HG03103 (cell line): ENCODE measurements around the gene ADGRB2.
"Not testable (repeated sequence)": the region's sequence is repeated elsewhere in the genome, so short reads cannot be mapped to it uniquely, and the experiment has no call there.

Experiments
- ATAC-seq: cut with Tn5 transposase; IDR thresholded peaks from one replicate; pipeline ENCODE4 v1.9.1; 2021; ENCODE audit warnings: low read depth; ENCODE audit not compliant: unreplicated experiment

ADGRB2 gene

DNA sequence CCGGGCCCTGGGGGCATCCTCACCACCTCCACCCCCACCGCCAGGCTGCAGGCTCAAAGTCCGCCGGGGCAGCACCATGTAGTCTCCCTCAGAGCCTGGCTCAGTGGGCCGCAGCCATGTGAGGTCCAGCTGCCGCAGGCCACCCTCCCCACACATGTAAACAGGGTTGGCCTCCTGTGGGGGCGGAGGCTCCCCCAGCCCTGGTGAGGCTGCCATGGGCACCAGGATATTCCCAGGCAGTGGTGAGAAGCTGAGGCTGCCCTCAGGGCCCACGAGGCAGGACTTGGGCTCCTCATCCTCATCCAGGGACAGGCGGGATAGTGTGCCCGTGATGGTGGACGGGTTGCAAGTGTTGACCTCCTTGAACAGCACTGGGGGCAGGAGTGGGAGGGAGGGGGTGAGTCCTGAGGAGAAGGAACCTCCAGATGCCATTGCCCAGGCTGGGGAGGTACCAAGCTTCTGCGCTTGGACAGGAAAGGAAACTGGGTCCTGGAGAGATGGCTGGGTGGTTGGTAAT is 33.0 kb downstream of the ADGRB2 start:
- no peak for ATAC-seq

DNA sequence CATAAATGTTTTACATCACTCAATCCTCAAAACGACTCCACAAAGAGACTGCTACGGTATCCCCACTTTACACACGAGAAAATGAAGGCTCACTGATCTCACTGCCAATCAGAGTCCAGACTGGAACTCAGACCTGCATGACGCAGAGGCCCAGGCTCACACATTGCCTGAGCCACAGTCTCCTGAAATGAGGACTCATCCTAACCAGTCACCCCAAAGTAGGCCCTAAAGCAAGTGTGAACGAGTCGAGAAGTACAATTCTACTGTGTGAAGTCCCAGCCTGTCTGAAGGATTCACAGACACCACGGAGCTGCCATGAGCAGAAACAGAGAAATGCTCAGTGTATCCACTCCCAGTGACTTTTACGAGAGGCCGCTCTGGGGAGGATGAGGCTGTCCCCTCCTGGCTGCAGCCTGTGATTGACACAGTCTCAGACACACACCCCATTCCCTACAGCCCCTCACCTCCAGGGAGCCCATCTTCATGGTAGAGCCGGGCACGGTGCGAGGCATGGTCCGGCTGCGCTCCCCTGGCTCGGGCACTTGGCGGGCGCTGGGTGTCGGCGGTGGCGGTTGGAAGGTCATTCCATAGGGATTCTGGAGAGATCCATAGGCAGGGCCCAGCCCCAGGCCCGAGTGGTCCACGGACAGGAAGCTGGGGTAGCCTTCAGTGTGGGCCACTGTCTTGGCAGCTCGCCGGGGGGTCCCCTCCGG is 33.6 kb downstream of the ADGRB2 start:
- no peak for ATAC-seq

DNA sequence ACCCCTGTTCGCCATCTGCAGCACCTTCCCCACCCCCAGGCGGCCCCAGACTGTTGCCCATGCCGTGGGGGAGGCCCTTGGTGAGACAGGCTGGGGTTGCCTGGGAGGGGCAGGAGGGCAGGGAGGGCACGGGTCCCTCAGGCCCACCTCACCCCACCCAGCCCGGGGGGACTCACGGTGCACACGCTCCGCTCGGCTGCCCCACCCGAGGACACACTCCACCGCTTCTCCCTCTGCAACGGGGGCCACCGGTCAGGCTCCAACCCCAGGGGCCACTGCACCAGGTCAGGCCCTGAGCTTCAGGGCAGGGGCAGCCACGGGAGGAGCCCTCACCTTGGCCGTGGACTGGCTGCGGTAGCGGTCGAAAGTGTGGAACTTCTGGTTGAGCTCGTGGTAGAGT is 36.3 kb downstream of the ADGRB2 start:
- no peak for ATAC-seq

DNA sequence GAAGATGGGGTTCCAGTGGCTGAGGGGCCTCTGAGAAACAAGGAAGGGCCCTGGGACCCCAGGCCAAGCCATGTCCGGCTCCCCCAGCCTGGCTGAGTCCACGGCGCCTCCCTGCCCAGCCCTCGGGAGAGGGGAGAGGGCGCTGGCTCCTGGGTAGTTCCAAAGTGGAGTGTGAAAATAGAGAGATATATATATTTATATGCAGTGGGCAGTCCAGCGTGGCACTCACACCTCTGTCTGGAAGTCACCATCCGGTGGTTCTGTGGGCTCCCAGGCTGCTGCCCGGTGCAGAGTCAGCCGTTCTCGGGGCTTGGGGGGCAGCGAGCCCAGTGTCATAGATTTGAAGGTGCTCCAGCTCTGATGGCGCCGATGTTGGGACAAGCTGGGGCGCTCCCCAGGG is 36.9 kb downstream of the ADGRB2 start:
- no peak for ATAC-seq

DNA sequence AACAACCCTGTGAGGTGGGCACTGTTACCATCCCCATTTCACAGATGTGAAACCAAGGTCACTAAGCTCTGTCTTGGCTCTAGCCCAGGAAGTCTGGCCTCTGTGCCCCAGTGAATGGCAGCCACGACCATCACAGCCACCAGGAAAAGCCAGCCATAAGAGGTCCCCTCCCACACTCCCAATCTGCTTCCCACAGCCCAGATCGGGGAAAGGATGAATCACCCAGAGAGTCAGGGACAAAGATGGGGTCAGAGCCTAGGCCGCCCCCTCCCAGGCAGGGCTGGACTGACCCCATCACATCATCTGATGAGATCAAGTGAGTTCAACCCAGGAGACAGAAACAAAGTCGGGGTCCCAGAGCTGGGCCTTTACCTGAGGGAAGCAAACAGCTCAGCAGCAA is 37.4 kb downstream of the ADGRB2 start:
- ATAC-seq: no peak

DNA sequence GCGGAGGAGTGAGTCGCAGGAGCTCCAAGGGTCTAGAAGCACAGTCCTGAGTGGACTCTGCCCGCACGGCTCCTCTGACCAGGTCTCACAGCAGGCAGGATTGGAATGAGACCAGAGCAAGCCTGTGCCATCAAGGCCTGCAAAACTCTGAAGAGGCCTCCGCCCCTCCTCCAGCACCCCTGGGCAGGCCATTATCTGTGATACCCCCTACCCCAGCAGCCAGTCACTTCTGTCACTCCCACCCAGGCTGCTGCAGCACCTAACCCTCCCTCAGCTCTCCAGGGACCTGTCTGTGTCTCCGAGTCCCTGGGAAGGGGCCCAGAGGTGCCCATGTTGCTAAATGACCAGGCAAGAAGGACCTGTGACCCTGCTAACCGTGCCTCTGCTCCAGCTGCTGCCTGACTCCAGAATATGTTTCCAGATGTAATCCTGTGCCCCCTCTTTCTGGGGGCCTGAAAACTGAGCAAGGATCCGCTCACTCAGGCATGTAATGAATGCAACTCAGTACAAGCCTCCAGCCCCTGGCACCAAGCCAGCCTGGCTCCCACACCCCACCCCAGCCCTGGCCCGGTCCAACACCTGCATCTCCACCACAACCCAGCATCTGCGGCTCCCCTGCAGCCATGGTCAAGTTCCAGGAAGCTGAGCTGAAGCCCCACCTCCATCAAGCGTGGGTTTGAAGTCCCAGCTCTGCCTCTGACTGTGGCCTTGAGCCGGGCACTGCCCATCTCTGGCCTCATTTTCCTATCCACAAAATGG is 38.2 kb downstream of the ADGRB2 start:
- ATAC-seq: no peak

DNA sequence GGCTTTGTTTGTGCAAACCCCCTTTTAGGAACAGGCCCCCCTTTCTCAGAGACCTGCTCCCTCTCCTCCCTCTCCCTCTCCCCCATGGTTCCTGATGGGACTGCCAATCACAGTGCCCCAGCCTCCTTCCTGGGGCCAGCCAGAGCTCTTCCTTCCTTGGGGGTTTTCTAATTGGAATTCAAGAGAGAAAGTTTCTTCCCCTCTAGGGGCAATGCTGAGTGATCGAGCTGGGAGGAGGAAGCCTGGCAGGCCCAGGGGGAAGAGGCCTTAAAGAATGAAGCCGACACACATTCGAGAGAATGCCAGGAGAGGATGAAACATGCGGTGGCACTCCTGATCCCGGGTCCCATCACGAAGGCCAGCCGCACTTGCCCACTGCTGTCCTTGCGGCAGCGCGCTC is 39.0 kb downstream of the ADGRB2 start:
- ATAC-seq: no peak

DNA sequence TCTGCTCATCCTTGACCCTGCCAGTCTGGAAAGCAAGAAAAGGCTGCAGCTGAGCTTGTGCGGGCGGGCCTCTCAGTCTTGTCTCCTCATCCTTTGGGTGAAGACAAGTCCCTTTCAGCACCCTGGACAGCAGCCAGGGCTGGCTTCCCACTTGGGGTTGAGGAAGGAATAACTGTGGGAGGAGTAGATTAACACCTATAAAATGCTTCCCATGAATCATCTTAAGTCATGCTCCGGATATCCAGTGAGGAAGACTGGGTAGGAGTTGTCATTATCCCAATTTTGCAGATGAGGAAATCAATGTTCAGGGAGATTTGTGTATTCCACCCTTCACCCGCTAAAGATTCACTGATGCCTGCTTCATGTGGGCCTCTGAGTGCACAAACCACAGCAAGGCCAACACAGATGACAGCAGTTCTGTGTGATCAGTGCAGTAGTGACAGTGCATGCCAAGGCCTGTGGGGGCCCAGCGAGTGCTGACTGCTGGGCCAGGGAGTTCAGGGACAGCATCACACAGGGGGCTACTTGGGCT is 40.2 kb downstream of the ADGRB2 start:
- ATAC-seq: no peak

DNA sequence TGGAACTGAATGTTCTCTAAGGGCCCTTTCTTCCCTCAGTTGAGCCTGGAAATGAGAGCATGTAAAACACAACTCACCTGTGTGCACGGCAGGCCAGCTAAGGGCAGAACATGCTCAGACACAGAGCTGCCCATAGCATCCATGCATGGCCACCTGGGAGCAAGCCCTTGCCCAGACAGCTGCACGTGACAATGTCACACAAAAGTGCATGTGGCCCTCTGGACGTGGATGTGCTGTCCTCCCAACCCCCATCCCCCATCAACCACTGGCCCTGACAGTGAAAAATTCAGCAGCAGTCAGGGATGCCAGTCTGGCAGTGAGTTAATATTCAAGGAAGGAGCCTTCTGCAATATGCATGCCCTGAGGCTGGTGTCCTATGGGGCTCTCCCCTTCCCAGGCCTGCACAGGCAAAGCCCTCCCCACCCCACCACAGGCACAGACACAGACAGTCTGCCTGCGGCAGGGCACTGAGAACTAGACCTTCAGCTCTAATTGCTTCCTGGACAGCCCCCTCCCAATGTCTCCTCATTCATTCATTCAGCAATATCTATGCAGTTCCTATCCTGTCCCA is 45.7 kb downstream of the ADGRB2 start:
- ATAC-seq: no peak

DNA sequence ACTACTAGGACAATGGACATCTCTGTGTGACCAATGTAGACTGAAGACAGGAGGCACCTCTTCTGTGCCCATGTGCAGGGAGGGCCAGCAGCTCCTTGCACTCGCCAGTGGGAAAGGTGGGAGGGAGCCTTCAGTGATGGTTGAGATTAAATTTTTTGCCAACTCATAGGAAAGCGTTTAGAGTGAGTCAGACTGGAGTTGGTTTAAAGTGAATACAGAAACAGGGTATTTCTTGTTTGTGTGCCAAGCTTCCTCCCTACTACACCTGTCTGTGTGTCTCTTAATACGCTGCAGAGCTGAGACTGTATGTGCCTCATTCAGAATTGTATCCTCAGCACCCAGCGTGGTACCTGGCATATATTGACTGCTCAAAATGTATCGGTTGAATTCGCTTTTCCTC is 46.8 kb downstream of the ADGRB2 start:
- no peak for ATAC-seq

DNA sequence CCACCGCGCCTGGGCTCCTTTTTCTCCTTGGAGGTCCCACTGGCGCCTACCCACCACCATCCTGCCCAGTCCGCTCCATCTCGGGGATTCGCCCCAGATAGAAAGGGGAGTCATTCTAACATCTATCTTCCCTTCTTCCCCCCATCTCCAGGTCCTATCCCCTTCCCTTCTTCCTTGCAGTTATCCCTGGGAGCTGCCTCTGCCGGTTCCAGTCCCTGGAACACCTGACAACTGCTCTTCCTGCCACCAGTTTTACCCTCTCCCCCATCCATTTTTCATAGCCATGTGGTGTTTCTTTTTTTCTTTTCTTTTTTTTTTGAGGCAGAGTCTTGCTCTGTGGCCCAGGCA is 48.3 kb downstream of the ADGRB2 start:
- ATAC-seq: no peak

DNA sequence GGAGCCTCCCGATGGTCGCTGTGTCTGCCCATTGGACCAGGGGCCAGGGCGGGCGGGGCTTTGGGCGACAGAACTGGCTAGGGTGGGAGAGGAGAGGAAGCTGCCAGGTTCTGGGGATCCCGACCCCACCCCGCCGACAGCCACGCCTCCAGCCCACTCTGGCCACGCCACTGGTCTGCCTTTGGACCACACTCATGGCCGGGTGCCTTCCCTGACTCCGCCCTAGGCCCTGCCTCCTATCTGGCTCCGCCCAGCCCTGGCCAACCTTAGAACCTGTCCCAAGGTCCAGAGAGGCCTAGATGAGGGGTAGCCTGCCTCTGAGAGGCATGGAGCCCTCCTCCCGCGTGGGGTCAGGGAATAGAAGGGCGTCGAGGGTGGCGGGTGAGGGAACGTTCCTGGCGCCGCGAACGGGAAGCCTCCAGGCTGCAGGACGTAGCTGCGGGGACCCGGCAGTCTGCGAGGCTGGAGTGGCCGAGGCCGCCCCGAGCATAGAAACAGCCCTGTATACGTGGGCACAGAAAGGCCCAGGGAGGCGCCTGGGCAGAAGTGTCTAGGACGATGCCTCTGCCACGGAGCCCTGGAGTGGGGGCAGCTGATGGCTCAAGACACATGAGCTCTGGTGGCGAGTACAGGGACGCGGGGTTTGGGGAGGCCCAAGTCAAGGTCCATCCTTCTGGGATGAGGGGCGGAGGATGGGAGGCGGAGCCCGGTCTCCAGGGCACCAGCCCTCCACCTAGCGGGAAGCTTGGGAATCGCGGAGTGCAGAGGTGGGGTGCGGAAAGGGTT is 48.9 kb downstream of the ADGRB2 start:
- no peak for ATAC-seq

DNA sequence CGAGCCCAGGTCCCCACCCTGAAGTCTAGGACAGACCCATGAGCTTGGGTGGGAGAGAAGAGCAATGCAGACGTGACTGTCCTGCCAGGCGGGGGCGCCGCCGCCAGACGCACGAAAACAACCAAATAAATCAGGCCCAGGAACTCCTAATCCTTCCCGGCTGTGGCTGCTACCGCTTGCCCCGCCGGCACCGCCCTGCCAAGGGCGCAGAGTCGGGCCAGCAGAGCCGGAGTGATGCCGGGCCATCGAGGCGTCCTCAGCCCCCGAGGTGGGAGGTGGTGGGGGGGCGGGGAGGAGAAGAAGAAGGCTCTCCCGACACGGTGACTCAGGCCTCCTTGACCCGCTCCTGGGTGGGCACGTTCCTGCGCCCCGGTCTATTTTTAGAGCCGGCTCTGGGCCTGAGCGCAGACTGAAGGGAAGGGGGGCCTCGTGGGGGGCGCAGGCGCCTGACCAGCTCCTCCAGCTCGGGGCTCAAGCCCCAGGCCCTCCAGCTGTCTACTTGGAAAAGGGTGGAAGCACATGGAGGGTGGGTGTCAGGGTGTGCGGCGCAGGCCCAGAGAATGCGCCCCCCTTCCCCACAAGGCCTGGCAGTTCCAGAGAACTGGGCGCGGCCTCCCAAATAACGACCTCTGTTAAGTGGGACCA is 49.6 kb downstream of the ADGRB2 start:
- ATAC-seq: no peak

DNA sequence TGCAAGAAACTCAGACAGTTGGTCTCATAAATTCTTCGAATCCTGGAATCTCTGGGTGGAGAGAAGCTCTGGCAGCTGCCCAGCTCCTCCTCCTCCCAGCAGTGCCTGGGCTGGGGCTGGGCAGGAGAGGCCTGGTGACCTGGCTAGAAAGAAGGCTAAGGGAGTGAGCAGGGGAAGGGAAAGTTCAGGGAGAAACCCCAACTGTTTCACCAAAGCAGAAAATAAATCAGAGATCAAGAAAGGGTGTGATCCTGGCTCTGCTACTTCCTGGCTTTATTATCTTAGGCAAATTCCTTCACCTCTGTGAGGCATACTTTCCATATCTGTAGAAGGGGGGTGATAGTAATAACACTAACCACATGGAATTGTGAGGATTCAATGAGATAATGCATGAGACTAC is 51.5 kb downstream of the ADGRB2 start:
- no peak for ATAC-seq

DNA sequence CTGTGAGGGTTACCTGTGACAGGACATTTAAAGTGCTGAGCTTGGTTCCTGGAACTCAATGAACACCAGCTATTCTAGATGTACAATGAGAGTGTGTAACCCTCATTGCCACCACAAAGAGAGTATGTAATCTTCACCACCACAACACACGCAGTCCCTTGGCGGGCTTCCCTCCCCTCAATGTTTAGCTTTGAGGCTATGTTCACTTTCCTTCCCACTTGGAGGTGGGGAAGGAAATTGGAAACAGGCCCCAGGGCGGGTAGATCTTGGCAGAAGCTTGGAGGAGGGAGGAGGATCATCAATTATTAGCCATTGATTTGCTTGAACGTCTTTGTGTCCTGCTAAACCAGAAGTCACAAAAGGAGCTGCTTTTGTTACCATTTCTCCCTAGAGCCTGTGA is 52.1 kb downstream of the ADGRB2 start:
- ATAC-seq: no peak

DNA sequence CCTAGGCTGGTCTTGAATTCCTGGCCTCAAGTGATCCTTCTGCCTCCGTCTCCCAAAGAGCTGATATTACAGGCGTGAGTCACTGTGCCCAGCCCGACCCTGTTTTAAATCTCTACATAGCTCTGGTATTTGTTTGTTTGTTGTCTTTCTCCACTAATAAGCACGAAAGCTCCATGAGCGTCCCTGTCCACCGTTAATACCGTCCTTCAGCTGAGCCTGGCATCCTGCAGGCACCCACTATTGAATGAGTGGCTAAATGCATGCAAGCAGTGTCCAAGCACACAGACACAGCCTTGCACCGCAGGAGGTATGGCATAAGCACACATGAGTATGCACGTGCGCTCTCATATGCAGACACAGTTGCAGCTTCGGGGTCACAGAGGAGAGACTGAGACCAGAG is 55.8 kb downstream of the ADGRB2 start:
- no peak for ATAC-seq

DNA sequence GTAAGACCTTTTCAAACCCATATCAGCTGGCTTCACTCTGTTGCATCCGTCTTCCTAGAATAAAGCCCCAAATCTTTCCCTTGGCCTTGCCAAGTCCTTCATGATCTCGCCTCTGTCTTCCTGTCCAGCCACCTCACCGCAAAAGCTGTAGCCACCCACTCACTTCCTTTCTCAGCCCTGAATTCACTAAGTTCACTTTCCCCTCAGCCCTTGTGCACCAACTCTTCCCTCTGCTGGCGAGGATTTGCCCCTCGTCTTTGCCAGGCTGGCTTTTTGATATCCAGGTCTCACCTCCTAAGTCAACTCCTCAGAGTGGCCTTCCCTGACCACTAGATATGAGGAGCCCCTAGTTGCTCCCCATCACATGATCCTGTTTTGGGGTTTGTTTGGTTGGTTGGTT is 56.4 kb downstream of the ADGRB2 start:
- no peak for ATAC-seq

DNA sequence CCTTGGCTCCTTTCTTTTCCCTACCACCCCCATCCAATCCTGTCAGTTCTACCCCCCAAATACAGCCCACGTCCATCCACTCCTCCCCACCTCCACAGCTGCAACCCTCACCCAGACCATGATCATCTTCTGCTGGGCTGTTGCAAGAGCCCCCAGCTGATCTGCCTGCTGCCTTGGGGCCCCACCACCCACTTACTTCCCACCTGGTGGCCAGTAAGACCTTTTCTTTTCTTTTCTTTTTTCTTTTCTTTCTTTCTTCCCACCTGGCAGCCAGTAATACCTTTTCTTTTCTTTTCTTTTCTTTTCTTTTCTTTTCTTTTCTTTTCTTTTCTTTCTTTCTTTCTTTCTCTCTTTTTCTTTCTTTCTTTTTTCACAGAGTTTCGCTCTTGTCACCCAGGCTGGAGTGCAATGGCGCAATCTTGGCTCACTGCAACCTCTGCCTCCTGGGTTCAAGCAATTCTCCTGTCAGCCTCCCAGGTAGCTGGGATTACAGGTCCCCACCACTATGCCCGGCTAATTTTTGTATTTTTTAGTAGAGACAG is 57.0 kb downstream of the ADGRB2 start:
- not testable (repeated sequence) for ATAC-seq

DNA sequence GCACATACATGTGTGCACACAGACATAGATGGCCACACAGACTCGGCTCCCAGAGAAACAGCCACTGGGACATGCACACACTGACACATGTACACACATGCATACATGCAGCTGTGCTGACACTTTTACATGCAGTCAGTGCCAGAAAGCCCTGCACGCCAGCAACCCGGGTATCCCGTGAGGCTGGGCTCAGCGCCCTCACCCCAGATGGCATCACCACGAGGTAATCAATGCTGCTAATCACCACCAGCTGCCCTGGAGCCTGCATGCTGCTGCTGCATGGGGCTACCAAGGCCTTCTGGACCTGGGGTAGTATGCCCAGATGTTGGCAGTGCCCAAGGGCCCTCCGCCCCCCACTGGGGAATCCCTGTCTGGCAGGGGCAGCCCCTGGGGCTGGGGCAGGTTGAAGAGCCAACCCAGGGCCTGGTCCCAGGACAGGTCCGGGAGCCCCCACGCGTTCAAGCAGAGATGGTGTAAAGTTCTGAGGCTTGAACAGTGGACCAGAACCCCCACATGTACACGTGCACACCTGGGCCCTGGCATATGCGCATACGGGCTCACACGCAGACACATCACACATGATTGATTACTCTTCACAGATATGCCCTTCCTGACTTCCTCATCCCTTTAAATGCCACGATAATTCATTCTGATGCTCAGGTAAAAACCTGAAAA is 57.6 kb downstream of the ADGRB2 start:
- no peak for ATAC-seq
